Neural crest cell (in vitro differentiated cells): ENCODE data around the gene RBM4B. TPM values are rescaled to one million over a fixed set of nuclear protein-coding genes. Genes with fewer than 3 reads are reported as not detected.
A peak's percentile ranks its signal among the peaks of the same experiment; 100 is the strongest.

Experiments
- DNase-seq: peaks from one replicate; pipeline ENCODE4 v3.0.0; 2021; ENCODE audit warnings: low read depth, mixed read lengths, low spot score
- H3K27ac Mint-ChIP-seq: one replicate; pipeline ENCODE4 v1.8.0; 2021; ENCODE audit warnings: mild to moderate bottlenecking, mixed read lengths; ENCODE audit not compliant: unreplicated experiment
- H3K27me3 Mint-ChIP-seq: 2 replicates; pipeline ENCODE4 v1.8.0; 2021; ENCODE audit warnings: low read depth, mild to moderate bottlenecking, mixed read lengths
- H3K36me3 Mint-ChIP-seq: 2 replicates; pipeline ENCODE4 v1.8.0; 2021; ENCODE audit warnings: low read depth, mild to moderate bottlenecking, mixed read lengths
- H3K4me1 Mint-ChIP-seq: 2 replicates; pipeline ENCODE4 v1.8.0; 2021; ENCODE audit warnings: mixed read lengths
- H3K4me3 Mint-ChIP-seq: one replicate; pipeline ENCODE4 v1.8.0; 2021; ENCODE audit warnings: mild to moderate bottlenecking, mixed read lengths
- H3K9me3 Mint-ChIP-seq: 2 replicates; pipeline ENCODE4 v1.8.0; 2021; ENCODE audit warnings: mixed read lengths
- total RNA-seq: library from RNA; stranded (reverse); gene quantifications from 2 replicates; pipeline ENCODE4 v1.2.1, GENCODE V29; 2021
- TF ChIP-seq, protein P1 (sequence below): fragments of 200-600 bp; sonication (generic); conservative IDR thresholded peaks from 2 replicates; pipeline ENCODE4 v1.5.0; 2021; ENCODE audit warnings: antibody characterized with exemption, mild to moderate bottlenecking

Gene RBM4B
- total RNA-seq, 1 donor from 2014 or later, result 61.9 TPM

DNA sequence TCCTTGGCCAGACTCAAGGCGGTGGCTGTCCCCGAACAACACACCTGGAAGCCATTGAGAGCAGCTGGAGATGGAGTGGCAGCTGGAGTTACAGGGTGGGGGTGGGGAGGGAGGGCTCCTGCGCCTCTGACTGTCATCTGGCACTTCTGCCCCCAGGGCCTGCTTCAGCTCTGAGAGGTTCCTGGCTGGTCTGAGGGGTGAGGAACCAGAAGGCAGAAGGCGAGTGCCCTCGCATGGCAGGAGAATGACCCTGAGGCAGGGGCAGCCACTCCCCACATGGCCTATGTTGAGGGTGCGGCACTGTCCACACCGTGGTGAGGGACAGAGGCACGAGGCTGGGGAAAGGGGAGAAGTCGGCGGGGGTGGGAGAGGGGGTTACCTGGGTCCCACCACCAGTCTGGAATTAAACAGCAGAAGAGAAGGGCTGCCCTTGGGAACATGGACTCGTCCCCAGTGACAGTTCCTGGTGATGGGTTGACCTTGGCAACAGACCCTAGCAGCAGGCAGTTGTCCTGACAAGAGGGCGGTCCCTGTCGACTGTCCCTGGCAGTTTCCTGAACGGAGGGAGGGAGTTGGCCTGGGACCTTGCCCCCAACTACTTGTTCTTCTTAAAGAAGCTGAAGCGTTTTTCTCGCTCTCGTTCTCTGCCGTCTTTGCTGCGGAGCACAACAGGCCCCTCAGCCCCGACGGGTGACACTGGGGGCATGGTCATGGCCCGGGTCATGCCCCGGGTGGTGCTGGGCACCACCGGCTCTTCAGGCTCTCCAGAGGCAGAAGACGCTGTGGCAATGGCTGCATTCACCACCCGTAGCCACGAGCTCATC, 7.8 kb upstream of the RBM4B start:
- no peak overlapping the region for H3K4me3 Mint-ChIP-seq
- H3K27me3 Mint-ChIP-seq, result no peaks in the 10 kb centered on the region
- peaks cover 4% of the 10 kb centered on the region for H3K4me1 Mint-ChIP-seq
- TF ChIP-seq, protein P1, sequence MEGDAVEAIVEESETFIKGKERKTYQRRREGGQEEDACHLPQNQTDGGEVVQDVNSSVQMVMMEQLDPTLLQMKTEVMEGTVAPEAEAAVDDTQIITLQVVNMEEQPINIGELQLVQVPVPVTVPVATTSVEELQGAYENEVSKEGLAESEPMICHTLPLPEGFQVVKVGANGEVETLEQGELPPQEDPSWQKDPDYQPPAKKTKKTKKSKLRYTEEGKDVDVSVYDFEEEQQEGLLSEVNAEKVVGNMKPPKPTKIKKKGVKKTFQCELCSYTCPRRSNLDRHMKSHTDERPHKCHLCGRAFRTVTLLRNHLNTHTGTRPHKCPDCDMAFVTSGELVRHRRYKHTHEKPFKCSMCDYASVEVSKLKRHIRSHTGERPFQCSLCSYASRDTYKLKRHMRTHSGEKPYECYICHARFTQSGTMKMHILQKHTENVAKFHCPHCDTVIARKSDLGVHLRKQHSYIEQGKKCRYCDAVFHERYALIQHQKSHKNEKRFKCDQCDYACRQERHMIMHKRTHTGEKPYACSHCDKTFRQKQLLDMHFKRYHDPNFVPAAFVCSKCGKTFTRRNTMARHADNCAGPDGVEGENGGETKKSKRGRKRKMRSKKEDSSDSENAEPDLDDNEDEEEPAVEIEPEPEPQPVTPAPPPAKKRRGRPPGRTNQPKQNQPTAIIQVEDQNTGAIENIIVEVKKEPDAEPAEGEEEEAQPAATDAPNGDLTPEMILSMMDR, result no peak
- H3K27ac Mint-ChIP-seq, result peak overlapping the region; percentile 19
- no peak for DNase-seq
- no peaks in the 10 kb centered on the region for H3K9me3 Mint-ChIP-seq
- H3K36me3 Mint-ChIP-seq, result peaks cover 4% of the 10 kb centered on the region

DNA sequence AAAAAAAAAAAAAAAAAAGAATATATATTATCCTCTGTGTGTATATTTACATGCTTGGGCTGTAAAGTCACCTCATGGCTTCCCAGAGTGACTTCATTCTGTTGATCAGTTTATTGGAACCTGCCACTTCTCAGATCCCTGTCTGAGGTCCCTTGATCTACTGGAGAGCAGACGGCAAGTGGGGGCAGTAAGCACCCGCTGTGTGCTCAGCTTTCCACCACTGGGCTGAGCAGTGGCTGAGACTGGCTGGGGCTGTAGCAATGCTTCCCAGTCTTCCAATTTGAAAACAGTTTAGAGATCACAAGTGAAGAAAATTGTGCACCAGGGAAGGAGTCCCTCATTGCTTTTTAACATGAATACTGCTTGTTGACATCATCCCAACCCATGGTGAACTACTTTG, 6.9 kb upstream of the RBM4B start:
- Mint-ChIP-seq H3K27ac (no peak overlapping the region), H3K36me3 (peaks cover 4% of the 10 kb centered on the region), H3K27me3 (no peaks in the 10 kb centered on the region), H3K9me3 (no peaks in the 10 kb centered on the region), H3K4me1 (peaks cover 4% of the 10 kb centered on the region), H3K4me3 (no peak overlapping the region)
- TF ChIP-seq, protein P1, result no peak
- DNase-seq, result no peak

- peaks cover 4% of the 10 kb centered on the region for H3K36me3 Mint-ChIP-seq
- DNase-seq, result no peak
- H3K4me1 Mint-ChIP-seq, result peaks cover 4% of the 10 kb centered on the region
- no peaks in the 10 kb centered on the region for H3K9me3 Mint-ChIP-seq
- H3K4me3 Mint-ChIP-seq, result no peak overlapping the region
- TF ChIP-seq, protein P1, result no peak
- H3K27me3 Mint-ChIP-seq, result no peaks in the 10 kb centered on the region
- peak overlapping the region; percentile 29 for H3K27ac Mint-ChIP-seq
Observed at GRCh38 chr11:66683877-66684276, 6.2 kb upstream of the RBM4B start.

- Mint-ChIP-seq H3K4me1 (peaks cover 26% of the 10 kb centered on the region), H3K36me3 (peaks cover 9% of the 10 kb centered on the region), H3K4me3 (no peak overlapping the region), H3K9me3 (no peaks in the 10 kb centered on the region), H3K27ac (no peak overlapping the region), H3K27me3 (no peaks in the 10 kb centered on the region)
- no peak for DNase-seq
- TF ChIP-seq, protein P1, result no peak
Observed at GRCh38 chr11:66680966-66681645, 3.4 kb upstream of the RBM4B start.

GRCh38 chr11:66676931-66677598, 622 bp downstream of the RBM4B start:
- Mint-ChIP-seq H3K4me3 (peak overlapping the region; percentile 88), H3K27me3 (no peaks in the 10 kb centered on the region), H3K9me3 (no peaks in the 10 kb centered on the region), H3K4me1 (peaks cover 49% of the 10 kb centered on the region), H3K36me3 (peaks cover 9% of the 10 kb centered on the region), H3K27ac (peak overlapping the region; percentile 99)
- TF ChIP-seq, protein P1, result no peak
- peak; percentile 8 for DNase-seq
